Measurements from ENCODE around the gene STIM1. TPM values are rescaled to one million over a fixed set of nuclear protein-coding genes. Genes with fewer than 3 reads are reported as not detected.

STIM1 gene
- total RNA-seq, 1 experiment from 2014 or later: 9.0 TPM

- Histone ChIP-seq H3K4me2 (ENCODE audit: low read depth, low read length, poor library complexity, severe bottlenecking) (no peak overlapping the region), H3K79me2 (ENCODE audit: low read length) (no peaks in the 10 kb centered on the region), H3K4me1 (ENCODE audit: low read length) (no peaks in the 10 kb centered on the region), H4K20me1 (ENCODE audit: insufficient read depth, low read depth, low read length) (no peaks in the 10 kb centered on the region; the same call in 1 of the 2 replicates), H3K36me3 (ENCODE audit: insufficient read depth, low read length) (no peaks in the 10 kb centered on the region), H2AFZ (ENCODE audit: low read length) (no peak overlapping the region), H3K27me3 (ENCODE audit: low read length) (no peaks in the 10 kb centered on the region), H3K9ac (ENCODE audit: low read length) (no peak overlapping the region), H3K9me3 (ENCODE audit: low read length) (no peaks in the 10 kb centered on the region), H3K4me3 (ENCODE audit: low read length) (no peak overlapping the region), H3K27ac (ENCODE audit: low read length) (no peak overlapping the region), H3K9me2 (replicated peaks; ENCODE audit: insufficient read depth, low read length) (no peaks in the 10 kb centered on the region)
- no peak for DNase-seq
Measured at GRCh38 chr11:3959903-3960265, 104.4 kb downstream of the STIM1 start.

GRCh38 chr11:3962406-3962840, 107.0 kb downstream of the STIM1 start:
- H2AFZ ChIP-seq (ENCODE audit: low read length): no peak overlapping the region
- H3K9me2 ChIP-seq (replicated peaks; ENCODE audit: insufficient read depth, low read length): no peaks in the 10 kb centered on the region
- H4K20me1 ChIP-seq (ENCODE audit: insufficient read depth, low read depth, low read length): 0 out of 2 replicates have a peak, but pooled peaks cover 3% of the 10 kb centered on the region
- H3K27ac ChIP-seq (ENCODE audit: low read length): no peak overlapping the region
- no peaks in the 10 kb centered on the region for H3K27me3 ChIP-seq (ENCODE audit: low read length)
- no peak overlapping the region for H3K4me3 ChIP-seq (ENCODE audit: low read length)
- H3K36me3 ChIP-seq (ENCODE audit: insufficient read depth, low read length): no peaks in the 10 kb centered on the region
- H3K4me2 ChIP-seq (ENCODE audit: low read depth, low read length, poor library complexity, severe bottlenecking): no peak overlapping the region
- H3K9me3 ChIP-seq (ENCODE audit: low read length): no peaks in the 10 kb centered on the region
- H3K4me1 ChIP-seq (ENCODE audit: low read length): no peaks in the 10 kb centered on the region
- no peak for DNase-seq
- no peaks in the 10 kb centered on the region for H3K79me2 ChIP-seq (ENCODE audit: low read length)
- H3K9ac ChIP-seq (ENCODE audit: low read length): no peak overlapping the region

DNA sequence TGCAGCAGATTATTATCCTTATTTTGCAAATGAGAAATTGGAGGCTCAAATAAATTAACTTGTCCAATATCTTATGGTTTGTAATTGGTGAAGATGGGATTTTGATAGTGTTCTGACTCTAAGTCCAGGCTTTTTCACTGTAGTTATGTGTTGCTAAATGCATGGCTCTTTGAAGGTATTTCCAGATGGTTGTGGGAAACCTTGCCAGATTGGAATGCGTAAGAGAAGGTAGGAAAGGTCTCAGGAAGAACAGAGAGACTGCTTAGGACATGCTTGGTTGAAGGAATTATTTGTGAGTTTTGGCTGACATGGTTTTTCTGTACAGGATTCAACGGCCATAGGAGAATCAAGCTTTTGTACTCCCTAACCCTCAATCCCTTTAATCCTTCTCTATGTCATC, 108.6 kb downstream of the STIM1 start:
- Histone ChIP-seq H3K4me1 (ENCODE audit: low read length) (no peaks in the 10 kb centered on the region), H3K9ac (ENCODE audit: low read length) (no peak overlapping the region), H3K36me3 (ENCODE audit: insufficient read depth, low read length) (no peaks in the 10 kb centered on the region), H3K27me3 (ENCODE audit: low read length) (no peaks in the 10 kb centered on the region), H4K20me1 (ENCODE audit: insufficient read depth, low read depth, low read length) (0 out of 2 replicates have a peak, but pooled peaks cover 3% of the 10 kb centered on the region), H3K79me2 (ENCODE audit: low read length) (no peaks in the 10 kb centered on the region), H2AFZ (ENCODE audit: low read length) (no peak overlapping the region), H3K27ac (ENCODE audit: low read length) (no peak overlapping the region), H3K4me2 (ENCODE audit: low read depth, low read length, poor library complexity, severe bottlenecking) (no peak overlapping the region), H3K9me2 (replicated peaks; ENCODE audit: insufficient read depth, low read length) (no peaks in the 10 kb centered on the region), H3K4me3 (ENCODE audit: low read length) (no peak overlapping the region), H3K9me3 (ENCODE audit: low read length) (no peaks in the 10 kb centered on the region)
- DNase-seq: no peak

DNA sequence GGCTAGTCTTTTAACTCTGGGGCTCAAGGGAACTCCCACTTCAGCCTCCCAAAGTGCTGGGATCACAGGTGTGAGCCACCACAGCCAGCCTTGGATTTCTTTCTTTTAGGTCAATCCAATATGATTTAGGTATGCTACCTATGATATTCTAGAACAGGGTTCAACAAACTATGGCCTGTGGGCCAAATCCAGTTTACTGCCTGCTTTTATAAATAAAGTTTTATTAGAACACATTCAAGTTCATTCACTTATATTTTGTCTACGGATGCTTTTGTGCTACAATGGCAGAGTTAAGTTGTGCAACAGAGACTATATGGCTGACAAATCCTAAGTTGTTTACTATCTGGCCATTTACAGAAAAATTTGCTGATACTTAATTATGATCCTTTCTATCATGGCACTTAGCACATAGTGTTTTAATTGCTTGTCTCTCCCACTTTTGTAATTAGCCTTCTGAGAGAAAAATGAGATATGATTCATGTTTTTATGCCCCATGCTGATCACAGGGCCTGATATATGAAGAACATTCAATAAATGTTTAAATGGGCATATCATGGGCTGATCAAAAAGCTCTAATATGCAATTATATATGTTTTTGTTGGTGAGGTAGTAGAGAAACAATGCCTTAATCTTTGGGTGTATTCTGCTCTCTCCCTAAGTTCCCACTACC, 109.6 kb downstream of the STIM1 start:
- DNase-seq: no peak
- no peak overlapping the region for H3K4me3 ChIP-seq (ENCODE audit: low read length)
- H4K20me1 ChIP-seq (ENCODE audit: insufficient read depth, low read depth, low read length): 0 out of 2 replicates have a peak, but pooled peaks cover 3% of the 10 kb centered on the region
- no peaks in the 10 kb centered on the region for H3K36me3 ChIP-seq (ENCODE audit: insufficient read depth, low read length)
- no peak overlapping the region for H3K9ac ChIP-seq (ENCODE audit: low read length)
- H3K4me1 ChIP-seq (ENCODE audit: low read length): no peaks in the 10 kb centered on the region
- no peaks in the 10 kb centered on the region for H3K9me2 ChIP-seq (replicated peaks; ENCODE audit: insufficient read depth, low read length)
- no peak overlapping the region for H3K27ac ChIP-seq (ENCODE audit: low read length)
- no peaks in the 10 kb centered on the region for H3K27me3 ChIP-seq (ENCODE audit: low read length)
- no peak overlapping the region for H2AFZ ChIP-seq (ENCODE audit: low read length)
- no peaks in the 10 kb centered on the region for H3K9me3 ChIP-seq (ENCODE audit: low read length)
- H3K79me2 ChIP-seq (ENCODE audit: low read length): no peaks in the 10 kb centered on the region
- H3K4me2 ChIP-seq (ENCODE audit: low read depth, low read length, poor library complexity, severe bottlenecking): no peak overlapping the region

- H3K9ac ChIP-seq (ENCODE audit: low read length): no peak overlapping the region
- H3K79me2 ChIP-seq (ENCODE audit: low read length): no peaks in the 10 kb centered on the region
- no peak overlapping the region for H3K4me3 ChIP-seq (ENCODE audit: low read length)
- no peaks in the 10 kb centered on the region for H3K9me2 ChIP-seq (replicated peaks; ENCODE audit: insufficient read depth, low read length)
- H3K36me3 ChIP-seq (ENCODE audit: insufficient read depth, low read length): no peaks in the 10 kb centered on the region
- H3K27ac ChIP-seq (ENCODE audit: low read length): no peak overlapping the region
- no peak overlapping the region for H2AFZ ChIP-seq (ENCODE audit: low read length)
- H3K9me3 ChIP-seq (ENCODE audit: low read length): no peaks in the 10 kb centered on the region
- H3K4me2 ChIP-seq (ENCODE audit: low read depth, low read length, poor library complexity, severe bottlenecking): no peak overlapping the region
- DNase-seq: no peak
- H3K4me1 ChIP-seq (ENCODE audit: low read length): no peaks in the 10 kb centered on the region
- H4K20me1 ChIP-seq (ENCODE audit: insufficient read depth, low read depth, low read length): 0 out of 2 replicates have a peak, but pooled peaks cover 3% of the 10 kb centered on the region
- H3K27me3 ChIP-seq (ENCODE audit: low read length): no peaks in the 10 kb centered on the region
Measured at GRCh38 chr11:3967695-3968094, 112.2 kb downstream of the STIM1 start.

DNA sequence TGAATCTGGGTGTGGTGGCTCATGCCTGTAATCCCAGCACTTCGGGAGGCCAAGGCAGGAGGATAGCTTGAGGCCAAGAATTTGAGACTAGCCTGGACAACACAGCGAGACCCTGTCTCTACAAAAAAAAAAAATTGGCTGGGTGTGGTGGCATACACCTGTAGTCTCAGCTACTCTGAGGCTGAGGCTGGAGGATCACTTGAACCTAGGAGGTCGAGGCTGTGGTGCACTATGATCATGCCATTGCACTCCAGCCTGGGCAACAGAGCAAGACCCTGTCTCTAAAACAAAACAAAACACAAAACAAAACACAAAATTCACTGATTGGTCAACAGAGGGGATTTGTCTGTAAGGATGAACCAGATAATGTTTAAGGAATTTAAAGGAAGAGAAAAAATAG, 113.7 kb downstream of the STIM1 start:
- no peaks in the 10 kb centered on the region for H3K27me3 ChIP-seq (ENCODE audit: low read length)
- no peak overlapping the region for H2AFZ ChIP-seq (ENCODE audit: low read length)
- no peaks in the 10 kb centered on the region for H3K4me1 ChIP-seq (ENCODE audit: low read length)
- 0 out of 2 replicates have a peak, but pooled peaks cover 3% of the 10 kb centered on the region for H4K20me1 ChIP-seq (ENCODE audit: insufficient read depth, low read depth, low read length)
- no peaks in the 10 kb centered on the region for H3K9me2 ChIP-seq (replicated peaks; ENCODE audit: insufficient read depth, low read length)
- H3K4me3 ChIP-seq (ENCODE audit: low read length): no peak overlapping the region
- DNase-seq: no peak
- no peak overlapping the region for H3K4me2 ChIP-seq (ENCODE audit: low read depth, low read length, poor library complexity, severe bottlenecking)
- no peak overlapping the region for H3K9ac ChIP-seq (ENCODE audit: low read length)
- H3K9me3 ChIP-seq (ENCODE audit: low read length): no peaks in the 10 kb centered on the region
- no peaks in the 10 kb centered on the region for H3K79me2 ChIP-seq (ENCODE audit: low read length)
- H3K36me3 ChIP-seq (ENCODE audit: insufficient read depth, low read length): no peaks in the 10 kb centered on the region
- no peak overlapping the region for H3K27ac ChIP-seq (ENCODE audit: low read length)

GRCh38 chr11:3969613-3970012, 114.1 kb downstream of the STIM1 start:
- H3K36me3 ChIP-seq (ENCODE audit: insufficient read depth, low read length): no peaks in the 10 kb centered on the region
- H3K27ac ChIP-seq (ENCODE audit: low read length): no peak overlapping the region
- H2AFZ ChIP-seq (ENCODE audit: low read length): no peak overlapping the region
- H3K4me3 ChIP-seq (ENCODE audit: low read length): no peak overlapping the region
- H3K27me3 ChIP-seq (ENCODE audit: low read length): no peaks in the 10 kb centered on the region
- no peaks in the 10 kb centered on the region for H3K9me2 ChIP-seq (replicated peaks; ENCODE audit: insufficient read depth, low read length)
- no peak overlapping the region for H3K9ac ChIP-seq (ENCODE audit: low read length)
- no peaks in the 10 kb centered on the region for H3K4me1 ChIP-seq (ENCODE audit: low read length)
- H4K20me1 ChIP-seq (ENCODE audit: insufficient read depth, low read depth, low read length): 0 out of 2 replicates have a peak, but pooled peaks cover 3% of the 10 kb centered on the region
- H3K4me2 ChIP-seq (ENCODE audit: low read depth, low read length, poor library complexity, severe bottlenecking): no peak overlapping the region
- H3K79me2 ChIP-seq (ENCODE audit: low read length): no peaks in the 10 kb centered on the region
- no peaks in the 10 kb centered on the region for H3K9me3 ChIP-seq (ENCODE audit: low read length)
- DNase-seq: no peak

DNA sequence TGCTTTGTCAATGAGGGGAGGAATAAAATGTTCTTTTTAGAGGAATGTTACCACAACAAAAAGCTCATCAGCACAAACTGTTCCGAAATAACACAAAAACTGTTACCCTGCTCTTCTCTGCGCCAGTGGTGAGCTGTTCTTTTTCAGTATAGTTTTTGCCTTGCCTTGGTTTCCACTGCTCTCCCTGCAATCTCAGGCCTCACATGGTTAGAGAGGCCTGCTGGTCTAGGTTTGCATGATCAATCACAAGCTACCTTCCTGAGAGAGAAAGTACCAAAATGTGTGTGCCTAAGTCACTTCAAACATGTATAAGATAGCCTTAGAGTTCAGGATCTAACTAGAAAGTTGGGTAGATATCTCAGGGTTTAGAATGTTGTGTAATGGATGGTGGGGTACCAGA, 114.6 kb downstream of the STIM1 start:
- H2AFZ ChIP-seq (ENCODE audit: low read length): no peak overlapping the region
- H3K9ac ChIP-seq (ENCODE audit: low read length): no peak overlapping the region
- DNase-seq: no peak
- no peaks in the 10 kb centered on the region for H3K9me2 ChIP-seq (replicated peaks; ENCODE audit: insufficient read depth, low read length)
- no peak overlapping the region for H3K27ac ChIP-seq (ENCODE audit: low read length)
- H3K36me3 ChIP-seq (ENCODE audit: insufficient read depth, low read length): no peaks in the 10 kb centered on the region
- H4K20me1 ChIP-seq (ENCODE audit: insufficient read depth, low read depth, low read length): 0 out of 2 replicates have a peak, but pooled peaks cover 3% of the 10 kb centered on the region
- no peaks in the 10 kb centered on the region for H3K4me1 ChIP-seq (ENCODE audit: low read length)
- no peaks in the 10 kb centered on the region for H3K79me2 ChIP-seq (ENCODE audit: low read length)
- no peaks in the 10 kb centered on the region for H3K9me3 ChIP-seq (ENCODE audit: low read length)
- no peaks in the 10 kb centered on the region for H3K27me3 ChIP-seq (ENCODE audit: low read length)
- no peak overlapping the region for H3K4me2 ChIP-seq (ENCODE audit: low read depth, low read length, poor library complexity, severe bottlenecking)
- no peak overlapping the region for H3K4me3 ChIP-seq (ENCODE audit: low read length)
